Body of pancreas (tissue), 4 donors: Measurements from ENCODE around the gene FLYWCH2. TPM values are rescaled to one million over a fixed set of nuclear protein-coding genes. Genes with fewer than 3 reads are reported as not detected.

Experiments used
- ATAC-seq: fragments of 150-250 bp; one replicate; pipeline ENCODE4 v1.9.1; 2016
- DNase-seq, 4 donors: peaks; one replicate each; pipeline ENCODE4 v3.0.0-alpha.2; 2019
- H3K27ac ChIP-seq, 4 donors: fragments of 200-600 bp; sonication (generic); 1 replicate in 3 of 4; 2 replicates in 1 of 4; pipeline versions ENCODE4 v1.5.1 to v1.6.1; 2016 to 2019; ENCODE audit warnings: mild to moderate bottlenecking in 1 of 4, mixed read lengths in 1 of 4, moderate library complexity in 1 of 4
- H3K27me3 ChIP-seq, 2 donors: fragments of 200-600 bp; sonication (generic); one replicate each; pipeline ENCODE4 v1.6.0; 2016; ENCODE audit warnings: mild to moderate bottlenecking in 1 of 2
- H3K36me3 ChIP-seq, 2 donors: fragments of 200-600 bp; sonication (generic); replicated peaks in 1 of 2; 2 replicates each; pipeline ENCODE4 v1.5.1; 2016; ENCODE audit warnings: low read depth in 2 of 2; ENCODE audit not compliant: insufficient read depth in 1 of 2
- H3K4me1 ChIP-seq: fragments of 200-600 bp; sonication (generic); one replicate; pipeline ENCODE4 v1.6.0; 2016
- H3K4me3 ChIP-seq, 2 donors: fragments of 200-600 bp; sonication (generic); 1 replicate in 1 of 2; 2 replicates in 1 of 2; pipeline ENCODE4 v1.5.1; 2016 to 2019
- H3K9me3 ChIP-seq, 3 donors: fragments of 200-600 bp; sonication (generic); 1 replicate in 2 of 3; 2 replicates in 1 of 3; pipeline ENCODE4 v1.5.1; 2016
- POLR2A ChIP-seq, 3 donors: fragments of 450-650 bp; IDR thresholded peaks; one replicate each; pipeline ENCODE4 v1.6.1; 2016; ENCODE audit warnings: antibody characterized with exemption in 3 of 3, mild to moderate bottlenecking in 2 of 3
- WGBS, 2 donors: methylation state at CpG; one replicate each; pipeline ENCODE4 v1.1.5; 2017; 5-methylcytosine and 5-hydroxymethylcytosine counted together
- intact Hi-C: fragments of 100-400 bp; cut with DNase I; formaldehyde crosslinking; loops from one replicate; pipeline ENCODE4 v1.15.1; 2023
- total RNA-seq, 2 donors: library from RNA; depleted of rRNA; stranded (reverse); fragments of >200 nt; gene quantifications; one replicate each; pipeline ENCODE4 v1.1.0, GENCODE V29; 2016
- TF ChIP-seq, protein P1 (sequence below), 7 experiments: fragments of 450-650 bp in 4 of 7; fragments of 200-600 bp in 3 of 7; sonication (generic) in 3 of 7; IDR thresholded peaks; one replicate each; pipeline ENCODE4 v1.5.1; 2016 to 2019; ENCODE audit warnings: antibody characterized with exemption in 7 of 7

The FLYWCH2 gene
- total RNA-seq, 2 donors from 2014 or later = 23.6 to 49.1 TPM

- ATAC-seq (peak; percentile 1), DNase-seq (peak in 2 of 4 donors; percentile 16 to 40)
- Histone ChIP-seq H3K27me3 (no peaks in the 10 kb centered on the region), H3K27ac (peak overlapping the region; percentile 88 to 95 (median 91)), H3K36me3 (no peaks in the 10 kb centered on the region), H3K4me1 (peaks cover 19% of the 10 kb centered on the region), H3K9me3 (no peaks in the 10 kb centered on the region), H3K4me3 (peak overlapping the region; percentile 43 to 55)
- intact Hi-C loops = no loop called here
- TF ChIP-seq, protein P1, sequence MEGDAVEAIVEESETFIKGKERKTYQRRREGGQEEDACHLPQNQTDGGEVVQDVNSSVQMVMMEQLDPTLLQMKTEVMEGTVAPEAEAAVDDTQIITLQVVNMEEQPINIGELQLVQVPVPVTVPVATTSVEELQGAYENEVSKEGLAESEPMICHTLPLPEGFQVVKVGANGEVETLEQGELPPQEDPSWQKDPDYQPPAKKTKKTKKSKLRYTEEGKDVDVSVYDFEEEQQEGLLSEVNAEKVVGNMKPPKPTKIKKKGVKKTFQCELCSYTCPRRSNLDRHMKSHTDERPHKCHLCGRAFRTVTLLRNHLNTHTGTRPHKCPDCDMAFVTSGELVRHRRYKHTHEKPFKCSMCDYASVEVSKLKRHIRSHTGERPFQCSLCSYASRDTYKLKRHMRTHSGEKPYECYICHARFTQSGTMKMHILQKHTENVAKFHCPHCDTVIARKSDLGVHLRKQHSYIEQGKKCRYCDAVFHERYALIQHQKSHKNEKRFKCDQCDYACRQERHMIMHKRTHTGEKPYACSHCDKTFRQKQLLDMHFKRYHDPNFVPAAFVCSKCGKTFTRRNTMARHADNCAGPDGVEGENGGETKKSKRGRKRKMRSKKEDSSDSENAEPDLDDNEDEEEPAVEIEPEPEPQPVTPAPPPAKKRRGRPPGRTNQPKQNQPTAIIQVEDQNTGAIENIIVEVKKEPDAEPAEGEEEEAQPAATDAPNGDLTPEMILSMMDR (IDR thresholded peaks at IDR 0.05) = no peak
- no peak for TF ChIP-seq POLR2A (IDR thresholded peaks at IDR 0.05)
- WGBS, 2 donors = 0 to 2% methylated on average over 9 to 26 of the region's 31 CpGs
Observed at GRCh38 chr16:2883458-2883908, 468 bp downstream of the FLYWCH2 start.

DNA sequence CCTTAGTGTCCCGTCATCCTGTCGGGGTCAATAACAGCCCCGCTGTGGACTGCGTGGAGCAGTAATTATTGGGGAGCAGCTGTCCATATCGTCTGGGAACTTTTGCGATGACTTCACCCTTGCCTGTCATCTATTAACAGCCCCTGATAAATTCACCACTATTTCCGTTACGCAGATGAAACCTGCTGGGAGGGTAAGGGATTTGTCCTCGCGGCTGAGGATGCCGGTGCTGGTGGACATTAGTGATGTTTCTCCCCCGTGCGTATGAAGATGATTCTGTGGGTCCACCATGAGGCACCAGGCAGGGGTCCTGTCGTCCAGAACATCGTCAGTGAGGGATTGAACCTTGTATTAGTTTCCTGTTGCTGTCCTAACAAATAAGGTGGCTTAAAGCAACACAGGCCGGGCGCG, 1.0 kb downstream of the FLYWCH2 start:
- H3K27ac ChIP-seq = peak overlapping the region in 3 of 4 donors; percentile 88 to 92 (median 90)
- H3K4me1 ChIP-seq = peaks cover 19% of the 10 kb centered on the region
- H3K4me3 ChIP-seq = no peak overlapping the region
- DNase-seq (no peak), ATAC-seq (no peak)
- TF ChIP-seq, protein P1 (IDR thresholded peaks at IDR 0.05) = no peak
- TF ChIP-seq POLR2A (IDR thresholded peaks at IDR 0.05) = no peak
- H3K9me3 ChIP-seq = no peaks in the 10 kb centered on the region
- intact Hi-C loops = no loop called here
- H3K36me3 ChIP-seq = no peaks in the 10 kb centered on the region
- no peaks in the 10 kb centered on the region for H3K27me3 ChIP-seq
- 54 to 55% methylated on average over 18 of the region's 18 CpGs for WGBS, 2 donors

DNA sequence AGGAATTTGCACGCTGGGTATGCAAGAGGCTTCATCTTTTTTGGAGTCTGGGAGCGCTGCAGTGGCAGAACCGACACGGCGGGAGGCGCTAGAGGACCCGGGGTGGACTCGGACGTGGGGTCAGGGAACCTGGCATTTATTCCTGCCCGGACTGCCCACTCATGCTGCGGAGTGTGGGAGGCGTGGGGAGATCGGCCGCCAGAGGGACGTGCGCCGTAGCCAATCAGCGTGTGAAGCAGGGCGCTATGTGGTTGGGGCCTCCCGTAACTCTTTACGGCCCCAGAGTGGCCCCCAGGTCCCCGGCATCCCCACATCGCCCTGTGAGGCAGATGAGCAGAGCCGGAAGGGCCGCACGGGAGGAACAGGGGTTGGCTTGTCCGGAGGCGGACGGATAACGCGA, 11.2 kb downstream of the FLYWCH2 start:
- ATAC-seq (no peak), DNase-seq (no peak)
- TF ChIP-seq, protein P1 (IDR thresholded peaks at IDR 0.05) = no peak
- TF ChIP-seq POLR2A (IDR thresholded peaks at IDR 0.05) = no peak
- Histone ChIP-seq H3K27me3 (no peaks in the 10 kb centered on the region), H3K4me3 (no peak overlapping the region), H3K36me3 (no peaks in the 10 kb centered on the region), H3K27ac (no peak overlapping the region), H3K9me3 (no peaks in the 10 kb centered on the region), H3K4me1 (no peaks in the 10 kb centered on the region)
- intact Hi-C loops = no loop called here
- WGBS, 2 donors = 84 to 85% methylated on average over 17 to 31 of the region's 31 CpGs

GRCh38 chr16:2895813-2896212, 12.8 kb downstream of the FLYWCH2 start:
- Histone ChIP-seq H3K4me1 (no peaks in the 10 kb centered on the region), H3K9me3 (no peaks in the 10 kb centered on the region), H3K27ac (no peak overlapping the region), H3K27me3 (no peaks in the 10 kb centered on the region), H3K36me3 (no peaks in the 10 kb centered on the region), H3K4me3 (no peak overlapping the region)
- TF ChIP-seq, protein P1 (IDR thresholded peaks at IDR 0.05) = no peak
- TF ChIP-seq POLR2A (IDR thresholded peaks at IDR 0.05) = no peak
- WGBS, 2 donors = 74% methylated on average over 3 of the region's 4 CpGs; no CpG with 5 or more reads in 1 of the 2 donors
- intact Hi-C loops = no loop called here
- no peak for DNase-seq
- no peak for ATAC-seq

- Histone ChIP-seq H3K27ac (no peak overlapping the region), H3K4me1 (no peaks in the 10 kb centered on the region), H3K27me3 (no peaks in the 10 kb centered on the region), H3K9me3 (no peaks in the 10 kb centered on the region), H3K36me3 (no peaks in the 10 kb centered on the region), H3K4me3 (no peak overlapping the region)
- intact Hi-C loops = no loop called here
- 95 to 100% methylated on average over 4 to 10 of the region's 19 CpGs for WGBS, 2 donors
- TF ChIP-seq, protein P1 (IDR thresholded peaks at IDR 0.05) = no peak
- TF ChIP-seq POLR2A (IDR thresholded peaks at IDR 0.05) = no peak
- no peak for DNase-seq
- no peak for ATAC-seq
Observed at GRCh38 chr16:2896480-2897010, 13.5 kb downstream of the FLYWCH2 start.
